Liver (tissue), 9 donors: ENCODE results near the gene RPTOR. TPM values are rescaled to one million over a fixed set of nuclear protein-coding genes. Genes with fewer than 3 reads are reported as not detected.

ENCODE experiments used
- DNase-seq: peaks from one replicate; pipeline ENCODE4 v3.0.0-alpha.2; 2017; ENCODE audit warnings: low spot score
- H3K27ac ChIP-seq, 2 donors: one replicate each; pipeline ENCODE4 v1.7.0; 2013; ENCODE audit warnings: inconsistent platforms in 2 of 2, low read length in 2 of 2, control low read depth in 1 of 2, low read depth in 1 of 2, mild to moderate bottlenecking in 1 of 2
- H3K27me3 ChIP-seq, 4 donors: one replicate each; pipeline versions ENCODE4 v1.6.1 to v1.7.0; 2013; ENCODE audit warnings: low read length in 3 of 4, inconsistent platforms in 1 of 4, mild to moderate bottlenecking in 1 of 4, moderate library complexity in 1 of 4; ENCODE audit not compliant: control insufficient read depth in 4 of 4, insufficient read depth in 4 of 4
- H3K36me3 ChIP-seq, 4 donors: one replicate each; pipeline versions ENCODE4 v1.6.1 to v1.7.0; 2013; ENCODE audit warnings: low read length in 3 of 4, mild to moderate bottlenecking in 3 of 4, low read depth in 1 of 4, moderate library complexity in 1 of 4; ENCODE audit not compliant: control insufficient read depth in 4 of 4, insufficient read depth in 3 of 4
- H3K4me1 ChIP-seq, 4 donors: one replicate each; pipeline versions ENCODE4 v1.6.1 to v1.7.0; 2013; ENCODE audit warnings: low read length in 3 of 4, mild to moderate bottlenecking in 3 of 4, moderate library complexity in 1 of 4; ENCODE audit not compliant: control insufficient read depth in 4 of 4, insufficient read depth in 4 of 4
- H3K4me3 ChIP-seq, 3 donors: one replicate each; pipeline versions ENCODE4 v1.6.1 to v1.7.0; 2013; ENCODE audit warnings: low read length in 3 of 3, control low read depth in 1 of 3, low read depth in 1 of 3, mild to moderate bottlenecking in 1 of 3
- H3K9ac ChIP-seq, 2 donors: one replicate each; pipeline ENCODE4 v1.7.0; 2013; ENCODE audit warnings: low read length in 2 of 2, mild to moderate bottlenecking in 2 of 2, moderate library complexity in 2 of 2, control low read depth in 1 of 2, low read depth in 1 of 2
- H3K9me3 ChIP-seq, 4 donors: one replicate each; pipeline versions ENCODE4 v1.6.1 to v1.7.0; 2013; ENCODE audit warnings: low read length in 3 of 4; ENCODE audit not compliant: control insufficient read depth in 4 of 4
- EGR1 ChIP-seq, 2 donors: IDR thresholded peaks; 2 replicates each; pipeline ENCODE4 v1.6.1; 2016 to 2018; ENCODE audit warnings: antibody characterized with exemption in 2 of 2, low read depth in 2 of 2
- FOXA1 ChIP-seq: IDR thresholded peaks from 2 replicates; pipeline ENCODE4 v1.6.1; 2016; ENCODE audit warnings: antibody characterized with exemption
- FOXA2 ChIP-seq: IDR thresholded peaks from 2 replicates; pipeline ENCODE4 v1.6.1; 2016; ENCODE audit warnings: antibody characterized with exemption
- GABPA ChIP-seq, 2 donors: IDR thresholded peaks in 1 of 2; conservative IDR thresholded peaks in 1 of 2; 2 replicates each; pipeline ENCODE4 v1.6.1; 2016; ENCODE audit warnings: antibody characterized with exemption in 2 of 2, mild to moderate bottlenecking in 1 of 2, moderate library complexity in 1 of 2
- HNF4A ChIP-seq, 2 donors: conservative IDR thresholded peaks; 2 replicates each; pipeline ENCODE4 v1.6.1; 2016; ENCODE audit warnings: antibody characterized with exemption in 2 of 2, mild to moderate bottlenecking in 2 of 2
- HNF4G ChIP-seq: IDR thresholded peaks from 2 replicates; pipeline ENCODE4 v1.6.1; 2016; ENCODE audit warnings: antibody characterized with exemption
- JUND ChIP-seq, 2 donors: IDR thresholded peaks; 2 replicates each; pipeline ENCODE4 v1.6.1; 2016; ENCODE audit warnings: antibody characterized with exemption in 2 of 2
- NR2F2 ChIP-seq: IDR thresholded peaks from 2 replicates; pipeline ENCODE4 v1.6.1; 2016; ENCODE audit warnings: antibody characterized with exemption
- RAD21 ChIP-seq, 2 donors: IDR thresholded peaks; 2 replicates each; pipeline ENCODE4 v1.6.1; 2016; ENCODE audit warnings: antibody characterized with exemption in 2 of 2, mild to moderate bottlenecking in 2 of 2
- RXRA ChIP-seq, 2 donors: IDR thresholded peaks; 2 replicates each; pipeline ENCODE4 v1.6.1; 2017 to 2018; ENCODE audit warnings: antibody characterized with exemption in 2 of 2, mild to moderate bottlenecking in 1 of 2
- SP1 ChIP-seq: IDR thresholded peaks from 2 replicates; pipeline ENCODE4 v1.6.1; 2018; ENCODE audit warnings: antibody characterized with exemption, mild to moderate bottlenecking
- TAF1 ChIP-seq: conservative IDR thresholded peaks from 2 replicates; pipeline ENCODE4 v1.6.1; 2016; ENCODE audit warnings: antibody characterized with exemption, mild to moderate bottlenecking
- WGBS: extraction: QIAGEN DNeasy Blood & Tissue Kit; methylation state at CpG from one replicate; pipeline ENCODE4 v1.1.7; 2013; 5-methylcytosine and 5-hydroxymethylcytosine counted together
- polyA plus RNA-seq, 2 donors: library from polyadenylated mRNA; stranded (reverse) in 1 of 2; unstranded in 1 of 2; fragments of 200-250 nt in 1 of 2; fragments of >200 nt in 1 of 2; fragmentation: Nextera tagmentation in 1 of 2; extraction: Ambion mirVana in 1 of 2; gene quantifications; one replicate each; pipeline versions ENCODE4 v1.2.1 to v1.2.3, GENCODE V29; 2013 to 2015
- total RNA-seq, 2 donors: library from RNA; depleted of rRNA; stranded (reverse); fragments of >200 nt; gene quantifications; one replicate each; pipeline ENCODE4 v1.2.3, GENCODE V29; 2014
- TF ChIP-seq, protein P1 (sequence below): fragments of 150-350 bp; IDR thresholded peaks from 2 replicates; pipeline ENCODE4 v1.5.1; 2017; ENCODE audit warnings: improper control_type of control experiment, low read depth, low read length; ENCODE audit not compliant: missing input control
- TF ChIP-seq, protein P2 (sequence below): IDR thresholded peaks from 2 replicates; pipeline ENCODE4 v1.6.1; 2016; ENCODE audit warnings: antibody characterized with exemption
- TF ChIP-seq, protein P3 (sequence below): IDR thresholded peaks from 2 replicates; pipeline ENCODE4 v1.6.1; 2016; ENCODE audit warnings: antibody characterized with exemption
- TF ChIP-seq, protein P4 (sequence below): IDR thresholded peaks from 2 replicates; pipeline ENCODE4 v1.6.1; 2016; ENCODE audit warnings: antibody characterized with exemption
- donor health status: healthy.
- donor health status: healthy.
- donor health status: healthy.
- donor health status: healthy.
- donor health status: healthy.

RPTOR gene
- total and polyA plus RNA-seq, 4 donors: 4.8 to 25.4 (median 11.6) TPM

DNA sequence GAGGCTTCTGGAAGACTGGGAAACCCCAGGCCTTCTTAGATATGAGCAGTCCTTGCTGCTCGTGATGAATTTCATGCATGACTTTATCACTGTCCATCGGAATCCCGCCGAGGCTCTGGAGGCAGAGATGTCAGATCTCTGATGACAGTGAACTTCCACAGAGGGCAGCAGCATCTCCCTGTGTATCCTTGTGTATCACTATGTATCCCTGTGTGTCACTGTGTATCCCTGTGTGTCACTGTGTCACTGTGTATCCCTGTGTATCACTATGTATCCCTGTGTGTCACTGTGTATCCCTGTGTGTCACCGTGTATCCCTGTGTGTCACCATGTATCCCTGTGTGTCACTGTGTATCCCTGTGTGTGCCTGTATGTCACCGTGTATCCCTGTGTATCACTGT, 286.9 kb downstream of the RPTOR start:
- no peak for DNase-seq
- Histone ChIP-seq H3K9me3 (no peaks in the 10 kb centered on the region), H3K36me3 (peaks cover 0 to 4% (median 2%) of the 10 kb centered on the region in 4 donors), H3K9ac (no peak overlapping the region), H3K4me1 (peaks cover 0 to 4% (median 0%) of the 10 kb centered on the region in 4 donors), H3K4me3 (no peak overlapping the region), H3K27me3 (no peaks in the 10 kb centered on the region), H3K27ac (no peak overlapping the region)
- TF ChIP-seq RXRA (IDR thresholded peaks at IDR 0.05) (no peak), RAD21 (IDR thresholded peaks at IDR 0.05) (no peak), SP1 (no peak), GABPA (IDR thresholded peaks at IDR 0.05 in 1 of 2, conservative IDR thresholded peaks at IDR 0.05 in 1 of 2) (no peak)
- TF ChIP-seq, protein P1, sequence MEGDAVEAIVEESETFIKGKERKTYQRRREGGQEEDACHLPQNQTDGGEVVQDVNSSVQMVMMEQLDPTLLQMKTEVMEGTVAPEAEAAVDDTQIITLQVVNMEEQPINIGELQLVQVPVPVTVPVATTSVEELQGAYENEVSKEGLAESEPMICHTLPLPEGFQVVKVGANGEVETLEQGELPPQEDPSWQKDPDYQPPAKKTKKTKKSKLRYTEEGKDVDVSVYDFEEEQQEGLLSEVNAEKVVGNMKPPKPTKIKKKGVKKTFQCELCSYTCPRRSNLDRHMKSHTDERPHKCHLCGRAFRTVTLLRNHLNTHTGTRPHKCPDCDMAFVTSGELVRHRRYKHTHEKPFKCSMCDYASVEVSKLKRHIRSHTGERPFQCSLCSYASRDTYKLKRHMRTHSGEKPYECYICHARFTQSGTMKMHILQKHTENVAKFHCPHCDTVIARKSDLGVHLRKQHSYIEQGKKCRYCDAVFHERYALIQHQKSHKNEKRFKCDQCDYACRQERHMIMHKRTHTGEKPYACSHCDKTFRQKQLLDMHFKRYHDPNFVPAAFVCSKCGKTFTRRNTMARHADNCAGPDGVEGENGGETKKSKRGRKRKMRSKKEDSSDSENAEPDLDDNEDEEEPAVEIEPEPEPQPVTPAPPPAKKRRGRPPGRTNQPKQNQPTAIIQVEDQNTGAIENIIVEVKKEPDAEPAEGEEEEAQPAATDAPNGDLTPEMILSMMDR: no peak
- TF ChIP-seq, protein P2, sequence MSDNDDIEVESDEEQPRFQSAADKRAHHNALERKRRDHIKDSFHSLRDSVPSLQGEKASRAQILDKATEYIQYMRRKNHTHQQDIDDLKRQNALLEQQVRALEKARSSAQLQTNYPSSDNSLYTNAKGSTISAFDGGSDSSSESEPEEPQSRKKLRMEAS: no peak
- WGBS: 95% methylated on average over 6 of the region's 6 CpGs

DNA sequence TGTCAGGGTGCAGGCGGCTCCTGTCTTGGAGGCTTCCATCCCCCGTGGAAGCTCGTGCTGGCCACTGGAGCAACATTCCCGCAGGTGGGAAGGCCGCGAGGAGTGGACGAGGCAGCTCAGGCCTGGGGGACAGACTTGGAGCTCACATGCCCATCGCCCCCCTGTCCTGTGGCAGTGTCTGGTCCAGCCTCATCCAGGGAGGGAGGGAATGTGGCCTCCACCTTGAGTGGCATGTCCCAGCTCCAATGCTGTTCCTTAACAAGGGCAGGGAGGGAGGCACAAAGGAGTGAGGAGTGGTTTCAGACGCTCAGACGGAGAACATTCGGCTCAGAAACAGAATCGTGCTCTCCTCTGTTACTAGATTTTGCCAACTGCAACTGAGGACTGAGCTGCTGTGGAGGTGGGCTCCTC, 287.6 kb downstream of the RPTOR start:
- 84% methylated on average over 12 of the region's 12 CpGs for WGBS
- no peak for TF ChIP-seq TAF1
- no peak for TF ChIP-seq RXRA (IDR thresholded peaks at IDR 0.05)
- no peak for TF ChIP-seq RAD21 (IDR thresholded peaks at IDR 0.05)
- TF ChIP-seq FOXA1: no peak
- TF ChIP-seq HNF4A (conservative IDR thresholded peaks at IDR 0.05): no peak
- TF ChIP-seq HNF4G: no peak
- no peak for TF ChIP-seq SP1
- TF ChIP-seq FOXA2: no peak
- no peak for TF ChIP-seq EGR1 (IDR thresholded peaks at IDR 0.05; ENCODE audit: low read depth in 2 of 2)
- no peak for TF ChIP-seq JUND (IDR thresholded peaks at IDR 0.05)
- TF ChIP-seq NR2F2: no peak
- TF ChIP-seq, protein P2: no peak
- TF ChIP-seq, protein P3, sequence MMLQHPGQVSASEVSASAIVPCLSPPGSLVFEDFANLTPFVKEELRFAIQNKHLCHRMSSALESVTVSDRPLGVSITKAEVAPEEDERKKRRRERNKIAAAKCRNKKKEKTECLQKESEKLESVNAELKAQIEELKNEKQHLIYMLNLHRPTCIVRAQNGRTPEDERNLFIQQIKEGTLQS: no peak
- TF ChIP-seq, protein P1: no peak
- TF ChIP-seq GABPA (IDR thresholded peaks at IDR 0.05 in 1 of 2, conservative IDR thresholded peaks at IDR 0.05 in 1 of 2): no peak
- TF ChIP-seq, protein P4, sequence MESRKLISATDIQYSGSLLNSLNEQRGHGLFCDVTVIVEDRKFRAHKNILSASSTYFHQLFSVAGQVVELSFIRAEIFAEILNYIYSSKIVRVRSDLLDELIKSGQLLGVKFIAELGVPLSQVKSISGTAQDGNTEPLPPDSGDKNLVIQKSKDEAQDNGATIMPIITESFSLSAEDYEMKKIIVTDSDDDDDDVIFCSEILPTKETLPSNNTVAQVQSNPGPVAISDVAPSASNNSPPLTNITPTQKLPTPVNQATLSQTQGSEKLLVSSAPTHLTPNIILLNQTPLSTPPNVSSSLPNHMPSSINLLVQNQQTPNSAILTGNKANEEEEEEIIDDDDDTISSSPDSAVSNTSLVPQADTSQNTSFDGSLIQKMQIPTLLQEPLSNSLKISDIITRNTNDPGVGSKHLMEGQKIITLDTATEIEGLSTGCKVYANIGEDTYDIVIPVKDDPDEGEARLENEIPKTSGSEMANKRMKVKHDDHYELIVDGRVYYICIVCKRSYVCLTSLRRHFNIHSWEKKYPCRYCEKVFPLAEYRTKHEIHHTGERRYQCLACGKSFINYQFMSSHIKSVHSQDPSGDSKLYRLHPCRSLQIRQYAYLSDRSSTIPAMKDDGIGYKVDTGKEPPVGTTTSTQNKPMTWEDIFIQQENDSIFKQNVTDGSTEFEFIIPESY: no peak
- DNase-seq: no peak

More for the DNA sequence above, 287.6 kb downstream of the RPTOR start:
- peak overlapping the region in 1 of 2 donors; percentile 52 for H3K9ac ChIP-seq
- peaks cover 0 to 2% (median 0%) of the 10 kb centered on the region in 4 donors for H3K4me1 ChIP-seq
- peak overlapping the region; percentile 72 to 79 for H3K27ac ChIP-seq
- H3K27me3 ChIP-seq: no peaks in the 10 kb centered on the region
- peaks cover 0 to 4% (median 2%) of the 10 kb centered on the region in 4 donors for H3K36me3 ChIP-seq
- no peak overlapping the region for H3K4me3 ChIP-seq
- no peaks in the 10 kb centered on the region for H3K9me3 ChIP-seq
